ENCODE data around the gene MBD2. TPM values are rescaled to one million over a fixed set of nuclear protein-coding genes. Genes with fewer than 3 reads are reported as not detected.

The MBD2 gene
- total RNA-seq = 28.4 and 31.3 TPM in 2 replicates

GRCh38 chr18:54224379-54225014 is at the start of gene MBD2:
MBD2 (minus strand) TSS chr18:54224669; CDS start chr18:54224559, 110 bp downstream.

Other genes starting within 250 kb of the MBD2 start
- gene POLI, start 44.8 kb upstream of the MBD2 start, total RNA-seq = 8.4 and 21.5 TPM in 2 replicates
- gene STARD6, start 133.2 kb upstream of the MBD2 start, total RNA-seq = 0.43 TPM in 1 of 2 replicates, not detected in the other
- 1.2 and 1.7 TPM in 2 replicates for gene C18orf54, start 133.2 kb upstream of the MBD2 start, total RNA-seq

Data from tracheal epithelial cell (primary cell).